ENCODE measurements around the gene ZCWPW1.
"Not testable (repeated sequence)": the region's sequence is repeated elsewhere in the genome, so short reads cannot be mapped to it uniquely, and the experiment has no call there.

GRCh38 chr7:100381531-100382233, 46.8 kb downstream of the ZCWPW1 start:
- TF ChIP-seq, protein P1, sequence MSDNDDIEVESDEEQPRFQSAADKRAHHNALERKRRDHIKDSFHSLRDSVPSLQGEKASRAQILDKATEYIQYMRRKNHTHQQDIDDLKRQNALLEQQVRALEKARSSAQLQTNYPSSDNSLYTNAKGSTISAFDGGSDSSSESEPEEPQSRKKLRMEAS (IDR thresholded peaks at IDR 0.05; ENCODE audit: low read depth, low read length), result not testable (repeated sequence)
- TF ChIP-seq, protein P2, sequence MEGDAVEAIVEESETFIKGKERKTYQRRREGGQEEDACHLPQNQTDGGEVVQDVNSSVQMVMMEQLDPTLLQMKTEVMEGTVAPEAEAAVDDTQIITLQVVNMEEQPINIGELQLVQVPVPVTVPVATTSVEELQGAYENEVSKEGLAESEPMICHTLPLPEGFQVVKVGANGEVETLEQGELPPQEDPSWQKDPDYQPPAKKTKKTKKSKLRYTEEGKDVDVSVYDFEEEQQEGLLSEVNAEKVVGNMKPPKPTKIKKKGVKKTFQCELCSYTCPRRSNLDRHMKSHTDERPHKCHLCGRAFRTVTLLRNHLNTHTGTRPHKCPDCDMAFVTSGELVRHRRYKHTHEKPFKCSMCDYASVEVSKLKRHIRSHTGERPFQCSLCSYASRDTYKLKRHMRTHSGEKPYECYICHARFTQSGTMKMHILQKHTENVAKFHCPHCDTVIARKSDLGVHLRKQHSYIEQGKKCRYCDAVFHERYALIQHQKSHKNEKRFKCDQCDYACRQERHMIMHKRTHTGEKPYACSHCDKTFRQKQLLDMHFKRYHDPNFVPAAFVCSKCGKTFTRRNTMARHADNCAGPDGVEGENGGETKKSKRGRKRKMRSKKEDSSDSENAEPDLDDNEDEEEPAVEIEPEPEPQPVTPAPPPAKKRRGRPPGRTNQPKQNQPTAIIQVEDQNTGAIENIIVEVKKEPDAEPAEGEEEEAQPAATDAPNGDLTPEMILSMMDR (IDR thresholded peaks at IDR 0.05; ENCODE audit: low read depth, low read length), result not testable (repeated sequence)
- TF ChIP-seq POLR2A (IDR thresholded peaks at IDR 0.05; ENCODE audit: extremely low read depth, insufficient read length); MYC (IDR thresholded peaks at IDR 0.05; ENCODE audit: low read depth, low read length): not testable (repeated sequence)
